ENCODE results near the gene CIAO3.
"Not testable (repeated sequence)": the region's sequence is repeated elsewhere in the genome, so short reads cannot be mapped to it uniquely, and the experiment has no call there.

CIAO3 gene

DNA sequence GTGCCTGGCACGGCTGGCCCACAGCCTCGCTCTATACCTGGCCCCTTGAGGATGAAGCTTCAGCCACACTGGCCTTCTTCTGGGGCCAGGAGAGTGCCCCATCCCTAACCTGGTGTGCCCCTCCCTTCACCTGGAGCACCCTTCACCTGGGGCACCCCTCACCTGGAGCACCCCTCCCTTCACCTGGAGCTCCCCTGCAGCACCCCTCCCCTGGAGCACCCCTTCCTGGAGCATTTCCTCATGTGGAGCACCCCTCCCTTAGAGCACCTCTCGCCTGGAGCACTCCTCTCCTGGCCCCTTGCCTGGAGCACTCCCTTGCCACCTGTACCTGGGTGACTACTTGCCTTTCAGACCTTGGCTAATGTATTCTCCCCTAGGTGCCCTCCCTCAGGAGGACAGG, 32.8 kb downstream of the CIAO3 start:
- no peak for DNase-seq

DNA sequence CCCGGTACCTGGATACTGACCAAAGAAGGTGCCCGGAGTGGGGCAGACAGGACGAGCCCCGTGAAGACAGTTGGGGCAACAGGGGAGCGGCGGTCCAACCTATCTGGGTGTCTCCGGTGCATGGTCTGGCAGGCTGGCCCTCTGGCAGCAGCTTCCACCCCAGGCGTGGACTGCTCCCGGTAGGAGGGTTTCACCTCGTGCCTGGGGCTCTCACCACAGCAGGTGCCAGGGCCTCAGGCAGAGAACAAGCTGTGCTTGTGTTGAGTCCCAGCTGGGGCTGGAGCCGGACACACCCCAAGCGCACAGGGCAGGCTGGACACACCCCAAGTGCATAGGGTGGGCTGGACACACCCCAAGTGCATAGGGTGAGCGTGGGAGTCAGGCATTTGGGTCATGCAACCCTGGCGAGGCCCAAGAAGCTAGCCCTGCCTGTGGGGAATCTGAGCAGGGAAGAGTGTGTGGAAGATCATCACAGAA, 33.7 kb downstream of the CIAO3 start:
- DNase-seq, result no peak

- DNase-seq, result no peak
Measured at GRCh38 chr16:706189-707061, 34.4 kb downstream of the CIAO3 start.

- DNase-seq, result peak; percentile 40
Measured at GRCh38 chr16:705431-706188, 35.2 kb downstream of the CIAO3 start, which contains the start of gene FBXL16. Gene FBXL16 (minus strand): TSS chr16:705801. CDS start chr16:697405, 8,396 bp downstream.

DNA sequence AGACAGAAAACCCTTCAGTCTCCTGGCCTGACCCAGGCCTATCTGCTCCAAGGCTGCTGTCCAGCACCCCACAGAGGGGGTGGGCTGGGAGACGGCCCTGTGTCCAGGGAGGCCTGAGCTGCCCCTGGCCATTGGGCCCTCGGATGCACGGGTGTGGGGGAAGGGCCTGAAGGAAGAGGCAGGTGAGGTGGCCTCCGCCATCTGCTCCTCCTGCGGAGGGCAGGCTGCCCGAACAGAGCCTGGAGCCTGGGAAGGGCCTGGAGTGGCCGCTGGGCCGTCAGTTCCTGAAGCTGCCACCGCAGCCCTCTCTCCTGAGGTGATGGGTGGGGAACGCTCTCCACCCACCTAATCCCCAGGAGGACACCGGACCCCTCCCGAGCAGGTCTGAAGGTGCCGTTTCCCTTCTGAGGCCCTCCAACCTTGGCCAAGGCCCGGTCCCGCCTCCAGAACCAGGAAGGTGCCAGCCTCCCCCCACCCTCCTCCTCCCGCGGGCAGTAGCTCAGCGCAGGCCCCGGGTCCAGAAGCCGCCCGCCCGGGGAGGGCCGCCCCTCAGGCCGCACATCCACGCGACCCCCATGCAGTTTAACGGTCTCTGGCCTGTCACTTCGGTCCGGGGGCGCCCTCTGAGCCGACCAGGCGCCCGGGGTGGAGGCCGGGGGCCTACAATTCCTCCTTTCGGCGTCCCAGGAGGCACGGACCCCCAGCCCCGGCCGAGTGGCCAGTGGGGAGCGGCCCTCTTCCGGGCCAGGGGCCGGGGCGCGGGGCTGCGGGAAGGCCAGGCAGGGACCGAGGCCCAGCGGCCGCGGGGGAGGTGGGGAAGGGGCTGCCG, 36.0 kb downstream of the CIAO3 start:
- DNase-seq, result no peak

- no peak for DNase-seq
Measured at GRCh38 chr16:704047-704446, 36.8 kb downstream of the CIAO3 start.

- no peak for DNase-seq
Measured at GRCh38 chr16:703406-703805, 37.4 kb downstream of the CIAO3 start.

GRCh38 chr16:702341-702740, 38.5 kb downstream of the CIAO3 start:
- no peak for DNase-seq

GRCh38 chr16:700684-701584, 39.9 kb downstream of the CIAO3 start:
- no peak for DNase-seq

DNA sequence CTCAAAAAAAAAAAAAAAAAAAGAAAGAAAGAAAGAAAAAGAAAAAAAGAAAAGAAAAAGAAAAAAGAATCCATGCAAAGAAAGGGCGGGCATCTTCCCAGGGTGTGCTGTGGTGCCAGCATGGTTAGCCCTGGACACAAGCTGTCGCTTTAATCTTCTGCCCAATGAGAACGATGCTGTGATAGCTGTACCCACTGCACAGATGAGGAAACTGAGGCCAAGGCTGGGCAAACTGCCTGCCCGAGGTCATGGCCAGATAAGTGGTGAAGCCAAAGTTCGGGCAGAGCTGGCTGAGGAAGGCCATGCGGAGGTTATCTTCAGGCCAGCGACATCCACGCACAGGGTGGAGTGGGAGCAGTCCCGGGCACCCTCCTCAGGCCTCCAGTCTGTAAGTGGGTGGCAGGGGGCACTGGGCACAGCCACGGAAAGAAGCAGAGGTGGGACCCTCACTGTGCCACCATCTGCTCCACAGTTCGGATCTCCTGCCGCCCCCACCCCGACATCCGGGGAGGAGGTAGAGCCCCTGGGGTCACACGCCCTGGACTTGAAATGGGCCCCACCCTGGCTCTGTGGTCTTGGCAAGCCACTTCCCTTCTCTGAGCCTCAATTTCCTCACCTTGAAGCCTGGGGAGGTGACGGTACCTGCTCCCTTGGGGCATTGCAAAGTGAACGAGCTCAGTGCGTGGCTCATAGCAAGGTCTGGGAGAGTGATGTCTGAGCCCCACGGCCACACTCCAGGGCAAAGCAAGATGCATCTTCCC, 41.7 kb downstream of the CIAO3 start:
- DNase-seq, result no peak

DNA sequence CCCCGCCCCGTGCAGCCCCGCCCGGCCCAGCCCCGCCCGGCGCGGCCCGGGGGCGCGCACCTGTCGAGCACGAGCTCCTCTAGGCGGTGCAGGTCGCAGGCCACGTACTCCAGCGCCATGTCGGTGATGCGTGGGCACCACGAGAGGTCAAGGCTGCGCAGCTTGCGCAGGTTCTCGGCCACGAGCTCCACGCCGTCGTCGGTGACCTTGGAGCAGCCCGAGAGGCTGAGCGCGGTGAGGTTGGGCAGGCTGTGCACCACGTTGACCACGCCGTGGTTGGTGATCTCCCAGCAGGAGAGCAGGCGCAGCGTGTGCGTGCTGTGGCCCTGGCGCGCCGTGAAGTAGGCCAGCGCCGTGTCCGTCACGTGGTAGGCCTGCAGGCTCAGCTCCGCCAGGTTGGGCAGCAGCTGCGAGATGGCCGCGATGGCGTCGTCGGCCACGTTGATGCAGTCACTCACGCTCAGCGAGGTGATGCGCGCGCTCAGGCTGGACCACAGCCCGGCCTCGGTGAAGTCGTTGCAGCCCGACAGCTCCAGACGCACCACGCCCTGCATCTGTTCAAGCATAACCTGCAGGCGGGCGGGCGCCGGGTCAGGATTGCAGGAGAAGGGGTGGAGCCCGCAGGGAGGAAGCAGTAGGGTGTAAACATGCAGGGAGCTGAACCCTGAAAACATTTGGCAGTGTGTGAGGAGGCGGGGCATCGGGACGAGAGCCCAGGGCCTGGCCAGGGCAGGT, 45.3 kb downstream of the CIAO3 start:
- DNase-seq, result peak; percentile 75

DNA sequence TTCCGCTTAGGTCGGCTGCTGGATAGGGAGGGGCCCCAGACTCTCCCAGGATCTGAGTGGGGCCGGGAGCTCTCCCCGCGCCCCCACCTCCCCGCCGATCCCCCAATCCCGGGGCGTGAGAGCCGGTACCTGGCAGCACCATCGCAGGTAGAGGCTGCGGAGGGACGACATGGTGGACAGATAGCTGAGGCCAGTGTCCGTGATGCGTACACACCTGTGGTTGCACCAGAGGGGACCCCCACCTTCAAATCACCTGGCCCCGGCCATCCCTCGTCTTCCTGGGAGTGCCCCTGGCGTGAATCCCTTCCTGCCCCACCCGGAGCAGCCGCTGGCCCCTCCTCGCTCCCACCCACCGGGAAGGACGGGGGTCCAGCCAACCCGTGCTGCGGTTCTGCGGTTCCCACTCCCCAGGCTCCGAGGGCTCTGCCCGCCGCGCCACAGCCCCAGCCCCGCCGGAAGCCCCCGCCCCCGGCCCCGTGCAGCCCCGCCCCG, 45.9 kb downstream of the CIAO3 start:
- DNase-seq, result no peak

- no peak for DNase-seq
Measured at GRCh38 chr16:694187-694862, 46.5 kb downstream of the CIAO3 start.

GRCh38 chr16:693766-694165, 47.0 kb downstream of the CIAO3 start:
- DNase-seq, result no peak

GRCh38 chr16:693364-693763, 47.4 kb downstream of the CIAO3 start:
- no peak for DNase-seq

DNA sequence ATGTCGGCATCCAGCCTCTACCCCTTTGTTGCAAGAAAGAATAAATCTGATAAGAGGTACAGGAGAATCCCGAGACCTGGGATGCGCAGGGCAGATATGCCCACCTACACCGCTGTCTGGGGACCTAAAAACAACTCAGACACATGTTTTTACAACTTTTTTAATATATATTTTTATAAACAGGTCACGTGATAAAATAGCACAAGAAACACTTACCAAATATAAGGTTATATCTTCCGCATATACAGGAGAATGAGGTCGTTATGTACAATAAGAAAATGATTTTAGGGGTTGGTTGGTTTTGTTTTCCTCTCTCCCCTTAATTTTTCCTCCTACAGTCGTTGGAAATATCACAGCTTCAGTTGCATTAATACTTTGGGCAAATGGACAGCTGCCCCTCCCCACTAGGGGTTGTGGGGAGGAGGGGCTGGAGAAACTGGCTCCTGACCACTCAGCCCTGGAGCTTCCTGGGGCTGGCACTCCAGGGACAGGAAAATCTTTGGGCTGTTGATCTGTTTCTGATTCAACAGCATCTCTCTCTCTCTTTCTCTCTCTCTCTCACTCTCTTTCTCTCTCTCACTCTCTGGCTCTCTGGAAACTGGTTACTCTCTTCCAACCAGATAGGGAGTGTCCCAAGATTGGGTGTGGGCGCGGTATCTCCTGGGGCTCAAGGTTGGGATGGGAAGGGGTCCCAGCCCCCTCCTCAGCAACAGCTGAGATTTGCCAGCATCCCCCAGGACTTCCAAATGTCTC, 48.3 kb downstream of the CIAO3 start:
- DNase-seq, result no peak

DNA sequence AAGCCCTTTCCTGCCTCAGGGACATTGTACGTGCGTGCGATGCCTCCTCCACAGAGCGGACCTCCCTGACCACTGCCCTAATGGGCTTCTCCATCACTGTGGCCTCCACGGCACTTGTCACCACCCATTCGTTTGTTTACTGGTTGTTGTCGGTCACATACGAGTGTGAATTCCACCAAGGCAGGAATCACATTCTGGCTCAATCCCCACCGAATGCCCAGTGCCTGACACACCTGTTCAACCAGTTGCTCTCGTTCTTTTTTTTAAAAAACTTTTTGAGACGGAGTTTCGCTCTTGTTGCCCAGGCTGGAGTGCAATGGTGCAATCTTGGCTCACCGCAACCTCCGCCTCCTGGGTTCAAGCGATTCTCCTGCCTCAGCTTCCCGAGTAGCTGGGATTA, 49.6 kb downstream of the CIAO3 start:
- DNase-seq, result not testable (repeated sequence)

DNA sequence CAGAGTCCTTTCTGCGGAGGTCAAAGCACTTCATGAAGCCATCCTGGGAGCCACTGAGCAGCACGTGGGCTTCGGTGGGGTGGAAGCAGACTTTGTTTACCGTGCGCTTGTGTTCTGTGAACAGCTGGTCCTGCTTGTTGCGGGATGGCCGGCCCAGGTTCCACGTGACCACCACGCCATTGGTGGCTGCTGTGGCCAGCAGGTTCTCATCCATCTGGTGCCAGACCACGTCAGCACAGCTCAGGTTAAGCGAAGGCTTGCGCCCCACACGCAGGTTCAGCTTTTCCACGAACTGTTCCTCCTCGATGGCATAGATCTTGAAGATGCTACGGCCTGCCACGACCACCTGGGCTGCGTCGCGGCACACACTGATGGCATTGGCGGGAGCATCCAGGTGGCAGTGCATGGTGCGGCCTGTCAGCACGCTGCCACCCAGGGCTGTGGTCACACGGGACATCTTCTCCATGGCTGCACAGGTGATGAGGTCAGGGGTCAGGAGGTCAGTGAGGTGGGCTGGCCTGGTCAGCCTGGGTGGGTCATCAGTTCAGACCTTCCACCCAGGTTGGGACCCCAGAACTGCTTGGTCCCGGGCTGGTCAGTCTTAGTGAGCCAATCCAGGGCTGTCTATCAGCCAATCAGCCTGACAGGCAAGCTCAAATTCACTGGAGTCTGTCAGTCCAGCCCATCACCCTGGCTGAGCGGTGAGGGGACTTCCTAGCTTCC, 51.5 kb downstream of the CIAO3 start:
- no peak for DNase-seq

Measured in NCI-H1105 (cell line).